Activated T-helper 2 cell treated with anti-CD3 and anti-CD28 coated beads, Interferon-gamma antibody, Interleukin-2, Interleukin-4, amounts not matched to agents 10 μg/mL and 5 μg/mL and 100 μg/mL, durations not matched to agents 14 hours and 24 hours and 36 hours (primary cell): Measurements from ENCODE around the gene EMILIN2. TPM values are rescaled to one million over a fixed set of nuclear protein-coding genes. Genes with fewer than 3 reads are reported as not detected.
A peak's percentile ranks its signal among the peaks of the same experiment; 100 is the strongest.

Experiments
- DNase-seq: peaks from one replicate; pipeline ENCODE4 v3.0.0; 2021; ENCODE audit warnings: low spot score
- H3K27ac Mint-ChIP-seq: one replicate; pipeline ENCODE4 v1.8.0; 2021; ENCODE audit warnings: mixed read lengths
- H3K27me3 Mint-ChIP-seq: one replicate; pipeline ENCODE4 v1.8.0; 2021; ENCODE audit warnings: low read depth, mixed read lengths
- H3K36me3 Mint-ChIP-seq: one replicate; pipeline ENCODE4 v1.8.0; 2021; ENCODE audit warnings: low read depth, mixed read lengths
- H3K4me1 Mint-ChIP-seq: one replicate; pipeline ENCODE4 v1.8.0; 2021; ENCODE audit warnings: low read depth, mixed read lengths
- H3K4me3 Mint-ChIP-seq: one replicate; pipeline ENCODE4 v1.8.0; 2021; ENCODE audit warnings: low read depth, mild to moderate bottlenecking, moderate library complexity, mixed read lengths
- H3K9me3 Mint-ChIP-seq: one replicate; pipeline ENCODE4 v1.8.0; 2021; ENCODE audit warnings: mixed read lengths
- intact Hi-C: fragments of 100-400 bp; cut with micrococcal nuclease; formaldehyde crosslinking; loops from one replicate; pipeline ENCODE4 v1.15.1; 2023
- total RNA-seq: library from RNA; stranded (reverse); gene quantifications from 2 replicates; pipeline ENCODE4 v1.2.3, GENCODE V29; 2022

EMILIN2 gene
- total RNA-seq, 1 donor from 2014 or later, result 53.4 TPM

DNA sequence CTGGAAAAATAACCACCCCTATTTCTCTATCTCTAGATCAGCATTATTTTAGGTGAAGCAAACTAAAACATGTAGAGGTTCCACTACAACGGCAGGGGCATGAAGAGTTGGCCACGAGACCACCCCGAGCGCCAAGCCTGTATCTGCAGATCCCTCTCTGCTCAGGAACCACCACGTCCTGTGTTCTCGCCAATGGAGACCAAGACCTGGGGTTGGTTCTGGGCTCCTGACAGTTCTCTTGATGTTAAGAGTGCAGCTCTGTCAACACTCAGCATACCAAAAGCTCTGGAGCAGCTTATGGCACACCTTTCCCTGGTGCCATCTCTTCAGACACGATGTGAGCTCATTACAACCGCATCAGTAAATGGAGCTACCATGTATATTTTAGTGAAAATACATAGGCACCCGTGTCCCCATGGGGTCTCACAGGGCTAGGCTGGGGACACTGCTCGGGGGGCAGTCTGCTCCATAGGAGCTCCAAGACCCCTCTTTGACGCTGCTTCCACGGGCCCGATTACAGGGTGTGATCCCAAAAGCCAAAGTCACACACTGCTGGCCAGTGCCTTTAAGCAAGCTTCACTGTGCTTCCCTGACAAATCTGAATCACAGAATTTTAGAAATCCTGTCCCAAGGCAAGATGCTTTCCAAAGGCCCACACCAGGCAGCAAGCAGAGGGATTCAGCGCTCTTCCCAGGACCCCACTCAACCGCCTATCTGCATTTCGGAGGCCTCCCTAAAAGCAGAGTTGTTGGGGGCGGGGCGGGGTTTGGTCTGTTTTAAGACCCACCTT is 72.2 kb downstream of the EMILIN2 start:
- Mint-ChIP-seq H3K4me1 (peaks cover 16% of the 10 kb centered on the region), H3K27me3 (no peaks in the 10 kb centered on the region), H3K4me3 (no peak overlapping the region), H3K27ac (no peak overlapping the region), H3K9me3 (no peaks in the 10 kb centered on the region), H3K36me3 (peaks cover 89% of the 10 kb centered on the region)
- DNase-seq, result peak; percentile 7
- intact Hi-C loops, result no loop called here

DNA sequence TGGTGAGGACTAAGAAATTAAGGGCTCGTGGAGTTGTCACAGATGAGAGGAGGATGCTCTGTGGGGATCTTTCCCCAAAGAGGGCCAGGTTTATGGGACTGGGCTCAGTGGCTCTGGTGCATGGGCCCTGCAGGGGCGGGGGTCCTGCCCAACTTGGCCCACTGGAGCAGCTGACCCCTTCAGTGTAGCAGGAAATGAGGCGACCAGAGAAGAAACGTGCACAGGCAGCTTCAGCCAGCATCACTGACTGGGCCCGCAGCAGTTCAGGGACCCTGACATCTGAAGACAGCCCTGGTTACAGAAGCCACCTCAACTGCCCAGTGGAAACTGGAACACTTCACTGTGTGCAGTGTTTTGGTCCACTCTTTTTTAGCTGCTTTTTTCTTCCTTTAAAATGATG is 72.8 kb downstream of the EMILIN2 start:
- intact Hi-C loops, result no loop called here
- peaks cover 16% of the 10 kb centered on the region for H3K4me1 Mint-ChIP-seq
- no peaks in the 10 kb centered on the region for H3K27me3 Mint-ChIP-seq
- no peak overlapping the region for H3K4me3 Mint-ChIP-seq
- no peak overlapping the region for H3K27ac Mint-ChIP-seq
- H3K9me3 Mint-ChIP-seq, result no peaks in the 10 kb centered on the region
- DNase-seq, result no peak
- peaks cover 90% of the 10 kb centered on the region for H3K36me3 Mint-ChIP-seq

DNA sequence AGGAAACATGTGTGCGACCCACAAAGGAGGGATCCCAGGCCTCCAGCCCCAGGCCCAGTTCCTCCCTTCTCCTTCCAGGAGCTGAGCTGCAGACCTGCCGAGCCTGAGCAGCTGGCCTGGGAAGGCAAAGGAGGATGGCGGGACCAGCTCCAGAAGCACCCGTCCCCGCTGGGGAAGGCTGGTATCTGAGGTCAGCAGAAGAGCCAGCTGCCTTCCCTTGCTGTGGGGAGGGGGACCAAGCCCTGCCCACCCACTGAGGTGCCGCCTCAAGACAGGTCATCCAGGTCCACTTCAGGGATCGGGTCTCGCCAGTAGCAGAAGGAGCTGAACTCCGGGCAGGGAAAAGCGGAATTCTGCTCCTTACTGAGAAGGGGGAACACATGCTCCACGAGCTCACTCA is 73.2 kb downstream of the EMILIN2 start:
- Mint-ChIP-seq H3K9me3 (no peaks in the 10 kb centered on the region), H3K4me1 (peaks cover 16% of the 10 kb centered on the region), H3K36me3 (peaks cover 90% of the 10 kb centered on the region), H3K4me3 (no peak overlapping the region), H3K27me3 (no peaks in the 10 kb centered on the region), H3K27ac (no peak overlapping the region)
- intact Hi-C loops, result no loop called here
- DNase-seq, result no peak

DNA sequence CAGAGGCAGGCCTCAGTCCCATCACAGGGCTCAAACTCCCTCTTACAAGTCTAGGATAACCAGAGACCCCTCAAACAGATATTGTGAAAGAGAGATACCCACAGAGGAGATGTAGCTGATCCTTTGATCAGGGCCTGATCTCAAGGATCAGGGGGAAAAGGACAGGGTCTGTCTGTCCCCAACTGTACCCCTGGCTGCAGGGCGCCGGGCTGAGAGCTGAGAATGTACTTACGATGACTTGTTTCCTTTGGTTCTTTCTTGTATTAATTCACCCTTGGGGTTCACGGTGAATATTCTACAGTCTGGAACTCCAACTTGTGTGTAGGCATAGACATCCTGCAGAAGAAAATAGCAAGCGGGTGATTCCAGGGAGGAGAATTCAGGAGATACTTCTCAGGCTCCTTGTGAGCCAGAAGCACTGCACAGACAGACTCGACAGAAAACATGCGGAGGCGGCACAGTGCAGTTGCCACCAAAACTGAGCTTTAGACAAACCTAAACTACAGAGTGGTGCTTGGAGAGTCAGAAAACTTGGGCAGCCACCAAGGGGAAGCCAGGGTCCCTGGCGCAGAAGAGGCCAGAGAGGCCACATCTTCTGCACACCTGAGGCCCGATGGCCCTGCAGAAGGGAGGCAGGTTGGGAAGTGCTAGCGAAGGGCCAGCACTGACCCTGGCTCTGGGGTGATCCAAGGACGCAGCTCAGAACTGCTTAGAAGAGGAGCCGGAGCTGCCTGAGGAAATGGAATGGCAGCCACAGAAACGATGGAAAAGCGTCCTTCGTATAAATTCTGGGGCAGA is 73.9 kb downstream of the EMILIN2 start:
- Mint-ChIP-seq H3K27ac (peak overlapping the region; percentile 35), H3K4me3 (no peak overlapping the region), H3K27me3 (no peaks in the 10 kb centered on the region), H3K9me3 (no peaks in the 10 kb centered on the region), H3K36me3 (peaks cover 91% of the 10 kb centered on the region), H3K4me1 (peaks cover 16% of the 10 kb centered on the region)
- intact Hi-C loops, result no loop called here
- no peak for DNase-seq

DNA sequence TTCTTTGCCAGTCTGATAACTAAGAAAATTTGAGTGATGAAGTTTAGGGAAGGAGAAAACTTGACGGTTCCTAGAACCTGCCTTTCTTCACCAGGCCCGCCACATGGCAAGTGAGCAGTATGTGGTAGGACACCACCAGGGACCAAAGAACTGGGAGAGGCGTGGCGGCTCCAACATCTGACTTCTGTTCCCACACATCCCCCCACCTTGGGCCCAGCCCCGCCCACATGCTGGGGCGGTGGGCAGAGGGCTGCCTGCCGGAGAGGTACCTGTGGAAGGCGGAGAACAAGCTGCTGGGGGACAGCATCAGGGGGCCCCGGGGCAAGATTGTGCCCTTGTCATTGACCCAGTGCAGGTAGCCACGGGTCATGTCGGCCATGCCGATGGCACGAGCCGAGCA is 75.0 kb downstream of the EMILIN2 start:
- H3K36me3 Mint-ChIP-seq, result peaks cover 91% of the 10 kb centered on the region
- H3K4me3 Mint-ChIP-seq, result no peak overlapping the region
- H3K9me3 Mint-ChIP-seq, result no peaks in the 10 kb centered on the region
- H3K27me3 Mint-ChIP-seq, result no peaks in the 10 kb centered on the region
- H3K27ac Mint-ChIP-seq, result no peak overlapping the region
- DNase-seq, result no peak
- peaks cover 10% of the 10 kb centered on the region for H3K4me1 Mint-ChIP-seq
- intact Hi-C loops, result no loop called here

DNA sequence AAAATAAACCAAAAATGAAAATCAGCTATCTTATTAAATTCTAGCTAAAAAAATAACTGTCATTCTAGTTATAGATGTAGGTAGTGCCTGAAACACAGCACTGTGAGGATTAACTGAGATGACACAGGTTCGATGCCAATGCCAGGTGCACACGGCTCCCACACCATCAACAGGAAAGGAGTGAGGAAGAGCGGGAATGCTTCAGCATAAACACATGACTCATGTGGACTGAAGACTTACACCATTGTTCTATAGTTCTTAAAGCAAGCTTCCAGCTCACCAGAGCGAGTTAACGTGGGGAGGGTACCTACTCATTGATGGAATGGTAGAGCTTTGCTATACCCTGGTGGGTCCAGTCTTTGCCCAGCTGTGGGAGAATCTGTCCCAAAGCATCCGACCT is 76.7 kb downstream of the EMILIN2 start:
- no peak for DNase-seq
- Mint-ChIP-seq H3K4me3 (no peak overlapping the region), H3K4me1 (no peaks in the 10 kb centered on the region), H3K27ac (no peak overlapping the region), H3K36me3 (peaks cover 90% of the 10 kb centered on the region), H3K9me3 (no peaks in the 10 kb centered on the region), H3K27me3 (no peaks in the 10 kb centered on the region)
- intact Hi-C loops, result no loop called here

DNA sequence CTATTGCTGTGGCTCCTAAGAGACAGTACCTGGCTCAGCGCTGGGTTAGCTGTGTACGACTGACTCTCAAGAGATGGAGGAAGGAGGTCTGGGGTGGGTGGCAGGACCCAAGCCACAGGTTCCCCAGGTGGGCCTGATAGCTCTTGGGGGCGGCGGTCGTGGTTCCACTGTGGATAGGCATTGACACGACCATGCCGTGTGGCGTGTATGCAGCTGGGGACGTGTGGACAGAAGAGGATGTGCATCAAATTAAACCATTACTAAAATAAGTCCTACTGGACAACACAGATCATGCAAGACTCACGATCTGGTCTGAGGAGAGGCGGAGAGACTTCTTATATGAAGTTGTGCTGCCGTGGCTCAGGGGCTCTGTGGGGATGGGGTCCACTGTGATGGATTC is 78.1 kb downstream of the EMILIN2 start:
- H3K9me3 Mint-ChIP-seq, result no peaks in the 10 kb centered on the region
- no peak overlapping the region for H3K27ac Mint-ChIP-seq
- H3K4me1 Mint-ChIP-seq, result no peaks in the 10 kb centered on the region
- DNase-seq, result no peak
- intact Hi-C loops, result no loop called here
- H3K27me3 Mint-ChIP-seq, result no peaks in the 10 kb centered on the region
- H3K36me3 Mint-ChIP-seq, result peaks cover 90% of the 10 kb centered on the region
- no peak overlapping the region for H3K4me3 Mint-ChIP-seq

DNA sequence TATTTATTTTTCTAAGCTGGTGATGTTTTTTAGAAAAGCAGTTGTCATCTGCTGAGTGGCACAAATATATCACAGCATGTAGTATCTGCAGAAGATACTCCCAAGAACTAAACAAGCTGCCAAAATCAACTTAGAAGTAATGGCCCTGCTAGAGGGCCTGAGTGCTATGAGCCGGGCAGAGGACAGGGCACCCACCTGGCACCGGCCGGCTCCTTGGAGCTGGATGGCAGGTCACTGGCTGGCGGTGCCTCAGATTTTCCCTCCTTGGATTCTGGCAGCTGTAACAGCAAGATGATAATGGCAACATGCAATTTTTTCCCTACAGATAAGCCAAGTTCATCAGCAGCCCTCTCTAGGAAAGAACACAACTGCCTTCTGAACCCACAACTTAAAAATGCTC is 79.7 kb downstream of the EMILIN2 start:
- no peaks in the 10 kb centered on the region for H3K4me1 Mint-ChIP-seq
- no peaks in the 10 kb centered on the region for H3K27me3 Mint-ChIP-seq
- H3K36me3 Mint-ChIP-seq, result peaks cover 90% of the 10 kb centered on the region
- H3K4me3 Mint-ChIP-seq, result no peak overlapping the region
- no peaks in the 10 kb centered on the region for H3K9me3 Mint-ChIP-seq
- no peak for DNase-seq
- intact Hi-C loops, result no loop called here
- no peak overlapping the region for H3K27ac Mint-ChIP-seq

DNA sequence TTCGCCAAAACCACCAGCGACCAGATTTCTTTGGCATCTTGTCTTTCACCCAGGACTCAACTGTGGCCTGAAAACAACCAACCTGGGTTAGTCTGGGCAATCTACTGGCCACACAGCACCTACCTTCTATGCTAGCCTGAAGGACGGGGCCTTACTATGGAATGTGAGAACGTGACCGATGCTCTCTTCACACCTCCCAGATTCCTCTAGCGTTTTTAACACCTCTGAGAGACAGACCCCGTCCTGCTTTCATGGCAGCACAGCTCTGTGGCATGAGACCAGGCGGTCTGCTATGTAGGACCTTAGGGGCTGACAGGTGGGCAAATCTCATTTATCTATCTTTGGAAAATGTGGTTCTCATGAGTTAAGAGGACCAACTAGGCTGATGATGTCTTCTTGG is 80.9 kb downstream of the EMILIN2 start:
- peaks cover 87% of the 10 kb centered on the region for H3K36me3 Mint-ChIP-seq
- H3K27me3 Mint-ChIP-seq, result no peaks in the 10 kb centered on the region
- H3K27ac Mint-ChIP-seq, result no peak overlapping the region
- DNase-seq, result no peak
- H3K4me1 Mint-ChIP-seq, result peaks cover 5% of the 10 kb centered on the region
- intact Hi-C loops, result no loop called here
- H3K9me3 Mint-ChIP-seq, result no peaks in the 10 kb centered on the region
- H3K4me3 Mint-ChIP-seq, result no peak overlapping the region

DNA sequence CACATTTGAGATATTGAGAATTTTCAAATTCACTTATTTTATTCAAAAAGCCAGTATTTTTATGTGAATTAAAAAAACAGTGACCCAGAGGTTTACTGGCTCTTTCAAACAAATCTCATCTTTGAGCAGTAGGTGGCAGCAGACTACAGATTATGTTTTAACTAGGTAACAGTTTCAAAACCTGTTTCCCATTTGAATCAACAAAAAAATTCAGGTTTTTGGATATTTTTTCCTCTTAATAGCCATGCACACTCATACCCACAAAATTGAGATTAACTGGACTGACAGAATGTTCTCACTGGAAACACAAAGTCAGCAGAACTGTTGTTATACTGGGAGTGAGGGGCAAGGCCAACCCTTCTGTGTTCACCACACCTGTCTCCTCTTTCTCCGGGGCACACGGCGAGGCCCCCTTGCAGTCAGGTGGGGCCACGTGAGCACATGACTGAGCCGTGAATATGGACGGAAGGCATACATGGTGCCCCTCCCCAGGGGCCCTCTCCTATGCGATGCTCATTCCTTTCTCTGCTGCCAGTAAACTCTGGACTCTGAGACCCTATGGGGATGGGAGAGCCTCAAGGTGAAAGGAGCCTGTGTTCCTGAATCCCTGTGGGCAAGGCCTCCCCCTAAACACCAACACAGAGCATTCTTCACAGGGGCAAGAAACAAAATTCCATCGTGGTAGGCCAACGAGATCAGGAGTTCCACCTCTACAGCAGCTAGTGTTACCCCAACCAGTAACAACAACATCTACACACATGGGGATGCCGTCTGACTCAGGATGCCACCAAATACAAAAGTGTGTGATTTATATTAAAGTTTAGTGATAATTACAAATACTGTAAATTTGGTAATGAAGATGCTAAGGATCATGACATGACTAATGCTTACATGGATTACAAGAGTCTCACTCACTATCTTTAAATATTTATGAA is 85.7 kb downstream of the EMILIN2 start:
- Mint-ChIP-seq H3K27ac (peak overlapping the region; percentile 89), H3K36me3 (peaks cover 86% of the 10 kb centered on the region), H3K27me3 (no peaks in the 10 kb centered on the region), H3K4me3 (peak overlapping the region; percentile 43), H3K9me3 (no peaks in the 10 kb centered on the region), H3K4me1 (peaks cover 32% of the 10 kb centered on the region)
- no peak for DNase-seq
- intact Hi-C loops, result loop anchor here (1.0 to 2.0 kb wide), 7 partner anchors 24 to 314 kb away; no protein-coding TSS in a partner anchor

DNA sequence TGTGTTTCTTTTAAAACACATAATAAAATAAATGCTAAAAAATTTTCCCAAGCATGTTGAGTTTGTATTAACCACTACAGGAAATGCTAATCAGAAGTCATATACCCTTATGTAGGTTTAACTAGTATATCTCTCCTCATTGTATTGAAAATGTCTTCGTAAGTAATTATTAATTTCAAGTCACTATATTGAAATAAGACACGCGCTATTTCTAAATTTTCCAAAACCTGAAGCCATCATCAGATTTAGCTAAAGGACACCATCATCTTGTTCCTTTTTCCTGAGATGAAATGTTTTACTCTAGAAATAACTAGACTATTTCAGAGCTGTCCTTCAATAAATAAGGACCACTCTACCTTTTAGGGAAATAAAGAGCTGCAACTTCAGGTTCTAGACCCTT is 87.2 kb downstream of the EMILIN2 start:
- DNase-seq, result no peak
- Mint-ChIP-seq H3K27ac (peak overlapping the region; percentile 55), H3K36me3 (peaks cover 88% of the 10 kb centered on the region), H3K9me3 (no peaks in the 10 kb centered on the region), H3K27me3 (no peaks in the 10 kb centered on the region), H3K4me3 (no peak overlapping the region), H3K4me1 (peaks cover 32% of the 10 kb centered on the region)
- intact Hi-C loops, result loop anchor here (2.0 kb wide), 2 partner anchors 23 to 61 kb away; no protein-coding TSS in a partner anchor

DNA sequence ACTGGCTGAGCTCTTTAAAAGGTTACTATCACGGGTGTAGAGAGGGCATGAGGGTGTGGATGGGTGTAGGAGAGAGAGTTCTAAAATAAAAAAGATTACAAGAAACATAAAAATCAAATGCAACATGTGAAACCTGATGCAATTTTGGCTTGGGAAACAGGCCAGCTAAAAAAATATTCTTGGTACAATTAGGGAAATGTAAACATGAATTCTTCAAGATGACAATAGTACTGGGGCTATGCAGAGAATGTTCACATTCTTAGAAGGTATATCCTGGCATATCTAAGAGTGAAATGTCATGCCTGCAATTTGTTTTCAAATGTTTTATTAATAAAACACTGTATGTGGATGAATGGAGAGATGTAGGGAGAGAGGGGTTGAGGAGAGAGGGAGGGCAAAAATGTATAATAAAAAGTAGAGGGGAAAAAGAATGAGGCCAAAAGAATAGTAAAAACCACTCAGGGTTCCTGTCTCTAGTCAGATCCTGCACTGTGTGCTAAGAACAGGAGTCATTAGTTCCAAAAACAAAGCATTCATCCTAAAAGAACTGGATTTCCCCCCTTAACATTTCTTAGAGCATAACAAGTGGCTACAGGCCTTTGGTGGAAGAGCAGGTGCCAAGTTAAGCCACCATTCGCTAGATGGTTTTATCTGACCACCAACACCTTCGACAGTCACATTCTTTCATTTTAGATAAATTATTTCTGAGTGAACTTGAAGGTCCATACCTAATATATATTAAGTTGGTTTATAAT is 88.8 kb downstream of the EMILIN2 start:
- H3K4me1 Mint-ChIP-seq, result peaks cover 40% of the 10 kb centered on the region
- peak overlapping the region; percentile 61 for H3K27ac Mint-ChIP-seq
- peaks cover 87% of the 10 kb centered on the region for H3K36me3 Mint-ChIP-seq
- no peaks in the 10 kb centered on the region for H3K9me3 Mint-ChIP-seq
- intact Hi-C loops, result no loop called here
- no peak overlapping the region for H3K4me3 Mint-ChIP-seq
- DNase-seq, result no peak
- no peaks in the 10 kb centered on the region for H3K27me3 Mint-ChIP-seq
